GM21528 (cell line): ENCODE data around the gene DDX51.

Source experiments
- ATAC-seq: cut with Tn5 transposase; IDR thresholded peaks from one replicate; pipeline ENCODE4 v1.9.1; 2021; ENCODE audit warnings: mild to moderate bottlenecking, moderate library complexity; ENCODE audit not compliant: unreplicated experiment, low FRiP score

DDX51 gene

DNA sequence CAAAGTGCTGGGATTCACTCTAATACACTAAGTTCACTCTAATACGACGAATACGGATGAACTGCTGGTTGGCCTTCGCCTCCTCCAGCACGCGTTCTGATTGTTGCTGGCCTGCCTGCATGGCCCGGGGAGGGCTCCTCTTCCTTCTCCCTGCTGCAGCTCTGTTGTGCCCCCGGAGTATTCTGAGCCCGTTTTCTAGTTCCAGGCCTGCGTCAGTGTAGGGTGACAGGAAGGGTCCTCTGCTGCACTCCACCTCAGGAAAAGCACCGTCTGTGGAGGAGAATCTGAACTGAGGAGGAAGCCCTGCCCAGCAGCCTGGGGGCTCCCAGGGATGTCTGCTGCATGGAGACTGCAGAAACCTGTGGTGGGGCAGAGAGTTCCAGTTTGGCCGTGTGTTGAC is 44.4 kb downstream of the DDX51 start:
- ATAC-seq: no peak

- ATAC-seq: no peak
Observed at GRCh38 chr12:132095520-132096409, 48.4 kb downstream of the DDX51 start.

DNA sequence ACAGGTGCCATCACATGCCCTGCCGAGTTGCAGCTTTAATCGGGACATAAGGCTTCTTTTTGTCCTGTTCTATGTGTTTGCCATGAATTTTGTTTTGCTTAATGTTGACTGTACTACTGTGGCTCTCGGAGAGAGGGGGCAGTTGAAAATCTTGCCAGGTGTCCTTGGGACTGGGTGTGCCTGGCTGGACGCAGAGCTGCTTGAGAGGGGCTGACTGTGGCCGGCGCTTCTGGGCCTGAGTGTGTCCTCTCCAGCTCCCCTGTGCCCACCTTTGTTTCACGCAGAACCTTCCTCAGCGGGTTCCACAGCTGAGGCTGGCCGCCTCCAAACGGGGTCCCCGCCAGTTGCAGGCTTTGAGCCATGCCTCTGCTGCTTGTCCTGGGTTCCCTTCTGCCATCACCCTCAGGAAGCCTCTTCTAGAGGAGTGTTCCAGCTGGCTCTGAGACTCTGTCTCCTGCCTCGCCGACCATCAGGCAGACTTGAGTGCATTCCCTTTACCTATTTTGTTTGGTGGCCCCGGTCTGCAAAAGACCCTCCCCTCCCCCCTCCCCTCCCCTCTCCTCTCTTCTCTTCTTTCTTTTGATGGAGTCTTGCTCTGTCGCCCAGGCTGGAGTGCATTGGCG is 49.7 kb downstream of the DDX51 start:
- no peak for ATAC-seq

GRCh38 chr12:132089407-132089910 is 54.7 kb downstream of the DDX51 start:
- ATAC-seq: no peak
